Neural cell (in vitro differentiated cells): ENCODE measurements around the gene B3GNT3.

Experiments used
- CTCF ChIP-seq: fragments of 450-650 bp; IDR thresholded peaks from 2 replicates; pipeline ENCODE4 v1.5.1; 2014; ENCODE audit warnings: antibody characterized with exemption, mild to moderate bottlenecking, moderate library complexity; ENCODE audit not compliant: poor library complexity, severe bottlenecking
- POLR2AphosphoS5 ChIP-seq: IDR thresholded peaks from 2 replicates; pipeline ENCODE4 v1.6.1; 2012

DNA sequence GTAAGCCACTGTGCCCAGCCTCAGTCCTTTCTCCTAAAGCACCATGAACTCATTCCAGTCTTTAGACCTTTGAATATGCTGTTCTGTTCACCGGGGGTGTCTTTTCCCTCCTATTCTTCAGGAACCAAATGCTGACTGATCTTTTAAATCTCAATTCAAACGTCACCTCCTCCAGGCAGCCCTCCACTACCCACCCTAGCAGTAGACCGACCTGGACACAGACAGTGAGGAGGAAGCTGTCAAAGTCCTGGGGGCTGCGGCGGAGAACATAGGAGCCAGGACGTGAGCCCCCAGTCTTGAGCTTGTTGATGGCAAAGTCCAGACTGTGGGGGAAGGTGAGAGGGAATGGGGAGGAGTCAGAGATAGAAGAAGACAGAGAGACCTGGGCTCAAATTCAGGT is 45.1 kb downstream of the B3GNT3 start:
- TF ChIP-seq CTCF (no peak), POLR2AphosphoS5 (no peak)
